Measurements from ENCODE around the gene CLDN16.

- TF ChIP-seq, protein P1, sequence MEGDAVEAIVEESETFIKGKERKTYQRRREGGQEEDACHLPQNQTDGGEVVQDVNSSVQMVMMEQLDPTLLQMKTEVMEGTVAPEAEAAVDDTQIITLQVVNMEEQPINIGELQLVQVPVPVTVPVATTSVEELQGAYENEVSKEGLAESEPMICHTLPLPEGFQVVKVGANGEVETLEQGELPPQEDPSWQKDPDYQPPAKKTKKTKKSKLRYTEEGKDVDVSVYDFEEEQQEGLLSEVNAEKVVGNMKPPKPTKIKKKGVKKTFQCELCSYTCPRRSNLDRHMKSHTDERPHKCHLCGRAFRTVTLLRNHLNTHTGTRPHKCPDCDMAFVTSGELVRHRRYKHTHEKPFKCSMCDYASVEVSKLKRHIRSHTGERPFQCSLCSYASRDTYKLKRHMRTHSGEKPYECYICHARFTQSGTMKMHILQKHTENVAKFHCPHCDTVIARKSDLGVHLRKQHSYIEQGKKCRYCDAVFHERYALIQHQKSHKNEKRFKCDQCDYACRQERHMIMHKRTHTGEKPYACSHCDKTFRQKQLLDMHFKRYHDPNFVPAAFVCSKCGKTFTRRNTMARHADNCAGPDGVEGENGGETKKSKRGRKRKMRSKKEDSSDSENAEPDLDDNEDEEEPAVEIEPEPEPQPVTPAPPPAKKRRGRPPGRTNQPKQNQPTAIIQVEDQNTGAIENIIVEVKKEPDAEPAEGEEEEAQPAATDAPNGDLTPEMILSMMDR (IDR thresholded peaks at IDR 0.05), result no peak
- TF ChIP-seq POLR2A (IDR thresholded peaks at IDR 0.05), result no peak
Measured at GRCh38 chr3:190361791-190362190, 26.2 kb upstream of the CLDN16 start.

Data from testis (tissue), 2 donors.